Neural cell (in vitro differentiated cells): ENCODE results near the gene SPATS2L.

Experiments used
- CTCF ChIP-seq: fragments of 450-650 bp; IDR thresholded peaks from 2 replicates; pipeline ENCODE4 v1.5.1; 2014; ENCODE audit warnings: antibody characterized with exemption, mild to moderate bottlenecking, moderate library complexity; ENCODE audit not compliant: poor library complexity, severe bottlenecking
- EP300 ChIP-seq: fragments of 450-650 bp; conservative IDR thresholded peaks from 2 replicates; pipeline ENCODE4 v1.6.1; 2014; ENCODE audit warnings: antibody characterized with exemption, mild to moderate bottlenecking, moderate library complexity; ENCODE audit not compliant: poor library complexity, severe bottlenecking
- POLR2AphosphoS5 ChIP-seq: IDR thresholded peaks from 2 replicates; pipeline ENCODE4 v1.6.1; 2012

DNA sequence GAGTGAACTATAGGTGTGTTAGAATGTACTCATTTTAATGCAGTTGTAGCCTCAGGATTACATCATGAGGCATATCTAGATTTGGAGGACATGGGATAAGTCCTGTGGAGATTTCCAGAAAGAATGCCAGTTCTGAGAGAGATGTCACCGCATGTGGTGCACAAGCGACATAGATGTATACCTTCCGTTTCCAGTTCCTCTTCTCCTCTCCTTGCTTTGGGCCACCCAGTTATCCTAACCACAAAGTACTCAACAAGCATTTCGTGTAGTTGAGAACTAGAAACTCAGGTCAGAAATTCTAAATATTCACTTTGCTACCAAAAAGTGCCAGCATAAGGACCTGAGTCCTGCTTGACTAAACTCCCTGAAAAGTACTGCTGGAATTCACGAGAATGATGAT lies 136.9 kb downstream of the SPATS2L start:
- no peak for TF ChIP-seq CTCF
- TF ChIP-seq EP300 = no peak
- no peak for TF ChIP-seq POLR2AphosphoS5
